ENCODE data around the gene MAP6.

Gene MAP6

GRCh38 chr11:75667831-75668450, 897 bp downstream of the MAP6 start:
- H3K36me3 ChIP-seq (ENCODE audit: control insufficient read depth in 1 of 2, insufficient read depth in 2 of 2, low read length in 2 of 2), result no peaks in the 10 kb centered on the region
- H3K9me3 ChIP-seq (ENCODE audit: control insufficient read depth in 1 of 2, low read length in 2 of 2), result no peaks in the 10 kb centered on the region
- H3K9ac ChIP-seq (ENCODE audit: low read depth in 1 of 2, low read length in 2 of 2), result no peak overlapping the region
- H3K4me3 ChIP-seq (ENCODE audit: low read depth in 1 of 2, low read length in 2 of 2), result peak overlapping the region in 1 of 2 donors; percentile 59
- H3K27me3 ChIP-seq (ENCODE audit: control insufficient read depth in 1 of 2, insufficient read depth in 2 of 2, low read length in 2 of 2), result peaks cover 51 to 66% of the 10 kb centered on the region in 2 donors
- peaks cover 4 to 12% of the 10 kb centered on the region in 2 donors for H3K4me1 ChIP-seq (ENCODE audit: control insufficient read depth in 1 of 2, insufficient read depth in 2 of 2, low read length in 2 of 2)
- H3K27ac ChIP-seq (ENCODE audit: low read depth, low read length), result no peak overlapping the region

- Histone ChIP-seq H3K27ac (ENCODE audit: low read depth, low read length) (no peak overlapping the region), H3K4me1 (ENCODE audit: control insufficient read depth in 1 of 2, insufficient read depth in 2 of 2, low read length in 2 of 2) (peaks cover 4 to 12% of the 10 kb centered on the region in 2 donors), H3K36me3 (ENCODE audit: control insufficient read depth in 1 of 2, insufficient read depth in 2 of 2, low read length in 2 of 2) (no peaks in the 10 kb centered on the region), H3K9me3 (ENCODE audit: control insufficient read depth in 1 of 2, low read length in 2 of 2) (no peaks in the 10 kb centered on the region), H3K4me3 (ENCODE audit: low read depth in 1 of 2, low read length in 2 of 2) (peak overlapping the region; percentile 24 to 58), H3K9ac (ENCODE audit: low read depth in 1 of 2, low read length in 2 of 2) (no peak overlapping the region), H3K27me3 (ENCODE audit: control insufficient read depth in 1 of 2, insufficient read depth in 2 of 2, low read length in 2 of 2) (peaks cover 51 to 66% of the 10 kb centered on the region in 2 donors)
These were observed 1.5 kb downstream of the MAP6 start for GRCh38 chr11:75667255-75667830.

- no peaks in the 10 kb centered on the region for H3K36me3 ChIP-seq (ENCODE audit: control insufficient read depth in 1 of 2, insufficient read depth in 2 of 2, low read length in 2 of 2)
- H3K9ac ChIP-seq (ENCODE audit: low read depth in 1 of 2, low read length in 2 of 2), result no peak overlapping the region
- no peak overlapping the region for H3K4me3 ChIP-seq (ENCODE audit: low read depth in 1 of 2, low read length in 2 of 2)
- H3K27ac ChIP-seq (ENCODE audit: low read depth, low read length), result no peak overlapping the region
- peaks cover 4 to 12% of the 10 kb centered on the region in 2 donors for H3K4me1 ChIP-seq (ENCODE audit: control insufficient read depth in 1 of 2, insufficient read depth in 2 of 2, low read length in 2 of 2)
- H3K9me3 ChIP-seq (ENCODE audit: control insufficient read depth in 1 of 2, low read length in 2 of 2), result no peaks in the 10 kb centered on the region
- peaks cover 51 to 53% of the 10 kb centered on the region in 2 donors for H3K27me3 ChIP-seq (ENCODE audit: control insufficient read depth in 1 of 2, insufficient read depth in 2 of 2, low read length in 2 of 2)
These were observed 2.8 kb downstream of the MAP6 start for GRCh38 chr11:75665990-75666389.

- no peaks in the 10 kb centered on the region for H3K9me3 ChIP-seq (ENCODE audit: control insufficient read depth in 1 of 2, low read length in 2 of 2)
- peaks cover 44 to 48% of the 10 kb centered on the region in 2 donors for H3K27me3 ChIP-seq (ENCODE audit: control insufficient read depth in 1 of 2, insufficient read depth in 2 of 2, low read length in 2 of 2)
- H3K36me3 ChIP-seq (ENCODE audit: control insufficient read depth in 1 of 2, insufficient read depth in 2 of 2, low read length in 2 of 2), result no peaks in the 10 kb centered on the region
- H3K9ac ChIP-seq (ENCODE audit: low read depth in 1 of 2, low read length in 2 of 2), result no peak overlapping the region
- H3K27ac ChIP-seq (ENCODE audit: low read depth, low read length), result no peak overlapping the region
- H3K4me3 ChIP-seq (ENCODE audit: low read depth in 1 of 2, low read length in 2 of 2), result no peak overlapping the region
- peaks cover 4 to 12% of the 10 kb centered on the region in 2 donors for H3K4me1 ChIP-seq (ENCODE audit: control insufficient read depth in 1 of 2, insufficient read depth in 2 of 2, low read length in 2 of 2)
These were observed 3.7 kb downstream of the MAP6 start for GRCh38 chr11:75665126-75665525.

GRCh38 chr11:75664389-75664788, 4.4 kb downstream of the MAP6 start:
- H3K27me3 ChIP-seq (ENCODE audit: control insufficient read depth in 1 of 2, insufficient read depth in 2 of 2, low read length in 2 of 2), result peaks cover 37 to 42% of the 10 kb centered on the region in 2 donors
- no peak overlapping the region for H3K9ac ChIP-seq (ENCODE audit: low read depth in 1 of 2, low read length in 2 of 2)
- H3K9me3 ChIP-seq (ENCODE audit: control insufficient read depth in 1 of 2, low read length in 2 of 2), result no peaks in the 10 kb centered on the region
- no peak overlapping the region for H3K27ac ChIP-seq (ENCODE audit: low read depth, low read length)
- no peaks in the 10 kb centered on the region for H3K36me3 ChIP-seq (ENCODE audit: control insufficient read depth in 1 of 2, insufficient read depth in 2 of 2, low read length in 2 of 2)
- peaks cover 4 to 12% of the 10 kb centered on the region in 2 donors for H3K4me1 ChIP-seq (ENCODE audit: control insufficient read depth in 1 of 2, insufficient read depth in 2 of 2, low read length in 2 of 2)
- no peak overlapping the region for H3K4me3 ChIP-seq (ENCODE audit: low read depth in 1 of 2, low read length in 2 of 2)

GRCh38 chr11:75663808-75664207, 5.0 kb downstream of the MAP6 start:
- no peak overlapping the region for H3K9ac ChIP-seq (ENCODE audit: low read depth in 1 of 2, low read length in 2 of 2)
- no peaks in the 10 kb centered on the region for H3K36me3 ChIP-seq (ENCODE audit: control insufficient read depth in 1 of 2, insufficient read depth in 2 of 2, low read length in 2 of 2)
- no peaks in the 10 kb centered on the region for H3K9me3 ChIP-seq (ENCODE audit: control insufficient read depth in 1 of 2, low read length in 2 of 2)
- peaks cover 31 to 36% of the 10 kb centered on the region in 2 donors for H3K27me3 ChIP-seq (ENCODE audit: control insufficient read depth in 1 of 2, insufficient read depth in 2 of 2, low read length in 2 of 2)
- no peak overlapping the region for H3K4me3 ChIP-seq (ENCODE audit: low read depth in 1 of 2, low read length in 2 of 2)
- H3K27ac ChIP-seq (ENCODE audit: low read depth, low read length), result no peak overlapping the region
- peaks cover 4 to 12% of the 10 kb centered on the region in 2 donors for H3K4me1 ChIP-seq (ENCODE audit: control insufficient read depth in 1 of 2, insufficient read depth in 2 of 2, low read length in 2 of 2)

- Histone ChIP-seq H3K27me3 (ENCODE audit: control insufficient read depth in 1 of 2, insufficient read depth in 2 of 2, low read length in 2 of 2) (peaks cover 8 to 12% of the 10 kb centered on the region in 2 donors), H3K4me3 (ENCODE audit: low read depth in 1 of 2, low read length in 2 of 2) (no peak overlapping the region), H3K4me1 (ENCODE audit: control insufficient read depth in 1 of 2, insufficient read depth in 2 of 2, low read length in 2 of 2) (no peaks in the 10 kb centered on the region), H3K9ac (ENCODE audit: low read depth in 1 of 2, low read length in 2 of 2) (no peak overlapping the region), H3K9me3 (ENCODE audit: control insufficient read depth in 1 of 2, low read length in 2 of 2) (no peaks in the 10 kb centered on the region), H3K27ac (ENCODE audit: low read depth, low read length) (no peak overlapping the region), H3K36me3 (ENCODE audit: control insufficient read depth in 1 of 2, insufficient read depth in 2 of 2, low read length in 2 of 2) (no peaks in the 10 kb centered on the region)
These were observed 9.0 kb downstream of the MAP6 start for GRCh38 chr11:75659836-75660235.

- H3K4me3 ChIP-seq (ENCODE audit: low read depth in 1 of 2, low read length in 2 of 2), result no peak overlapping the region
- no peak overlapping the region for H3K27ac ChIP-seq (ENCODE audit: low read depth, low read length)
- H3K9me3 ChIP-seq (ENCODE audit: control insufficient read depth in 1 of 2, low read length in 2 of 2), result no peaks in the 10 kb centered on the region
- H3K36me3 ChIP-seq (ENCODE audit: control insufficient read depth in 1 of 2, insufficient read depth in 2 of 2, low read length in 2 of 2), result no peaks in the 10 kb centered on the region
- H3K4me1 ChIP-seq (ENCODE audit: control insufficient read depth in 1 of 2, insufficient read depth in 2 of 2, low read length in 2 of 2), result no peaks in the 10 kb centered on the region
- no peak overlapping the region for H3K9ac ChIP-seq (ENCODE audit: low read depth in 1 of 2, low read length in 2 of 2)
- H3K27me3 ChIP-seq (ENCODE audit: control insufficient read depth in 1 of 2, insufficient read depth in 2 of 2, low read length in 2 of 2), result peaks cover 2 to 6% of the 10 kb centered on the region in 2 donors
These were observed 12.7 kb downstream of the MAP6 start for GRCh38 chr11:75656044-75656727.

- Histone ChIP-seq H3K4me1 (ENCODE audit: control insufficient read depth in 1 of 2, insufficient read depth in 2 of 2, low read length in 2 of 2) (no peaks in the 10 kb centered on the region), H3K4me3 (ENCODE audit: low read depth in 1 of 2, low read length in 2 of 2) (no peak overlapping the region), H3K36me3 (ENCODE audit: control insufficient read depth in 1 of 2, insufficient read depth in 2 of 2, low read length in 2 of 2) (no peaks in the 10 kb centered on the region), H3K27ac (ENCODE audit: low read depth, low read length) (no peak overlapping the region), H3K9me3 (ENCODE audit: control insufficient read depth in 1 of 2, low read length in 2 of 2) (no peaks in the 10 kb centered on the region), H3K27me3 (ENCODE audit: control insufficient read depth in 1 of 2, insufficient read depth in 2 of 2, low read length in 2 of 2) (peaks cover 2 to 6% of the 10 kb centered on the region in 2 donors), H3K9ac (ENCODE audit: low read depth in 1 of 2, low read length in 2 of 2) (no peak overlapping the region)
These were observed 13.2 kb downstream of the MAP6 start for GRCh38 chr11:75655605-75656004.

- Histone ChIP-seq H3K27ac (ENCODE audit: low read depth, low read length) (no peak overlapping the region), H3K9me3 (ENCODE audit: control insufficient read depth in 1 of 2, low read length in 2 of 2) (no peaks in the 10 kb centered on the region), H3K4me1 (ENCODE audit: control insufficient read depth in 1 of 2, insufficient read depth in 2 of 2, low read length in 2 of 2) (no peaks in the 10 kb centered on the region), H3K9ac (ENCODE audit: low read depth in 1 of 2, low read length in 2 of 2) (no peak overlapping the region), H3K4me3 (ENCODE audit: low read depth in 1 of 2, low read length in 2 of 2) (no peak overlapping the region), H3K27me3 (ENCODE audit: control insufficient read depth in 1 of 2, insufficient read depth in 2 of 2, low read length in 2 of 2) (peaks cover 2 to 6% of the 10 kb centered on the region in 2 donors), H3K36me3 (ENCODE audit: control insufficient read depth in 1 of 2, insufficient read depth in 2 of 2, low read length in 2 of 2) (no peaks in the 10 kb centered on the region)
These were observed 14.5 kb downstream of the MAP6 start for GRCh38 chr11:75654314-75654713.
